ENCODE results near the gene DST.

DNA sequence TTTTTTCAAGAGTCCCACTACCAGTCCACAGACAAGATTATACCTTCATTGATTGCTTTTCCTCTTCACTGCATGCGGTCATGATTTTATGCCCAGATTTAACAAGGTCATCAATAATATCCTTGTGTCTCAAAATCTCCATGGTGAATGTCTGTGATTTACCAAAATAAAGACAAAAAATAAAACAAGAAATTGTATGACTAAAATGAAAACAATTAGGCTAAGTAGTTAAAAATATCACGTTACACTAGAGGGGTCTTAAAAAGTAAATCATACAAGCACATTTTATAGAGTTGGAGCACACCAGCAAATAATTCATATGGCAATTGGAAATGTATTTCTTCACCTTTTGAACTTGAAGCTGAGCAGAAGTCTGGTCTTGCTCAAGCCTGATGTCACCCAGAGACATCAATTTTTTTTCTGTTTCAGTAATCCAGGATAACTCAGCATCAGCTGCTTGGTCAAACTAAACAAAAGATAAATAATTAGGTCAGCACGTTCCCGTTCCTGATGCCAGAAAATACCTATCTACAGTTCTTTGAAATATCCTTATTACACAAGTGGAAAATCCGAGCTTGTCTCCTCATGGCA lies 125.4 kb downstream of the DST start:
- no peak for TF ChIP-seq CTCF (IDR thresholded peaks at IDR 0.05)
- no peak for TF ChIP-seq POLR2A (IDR thresholded peaks at IDR 0.05)

Data from heart left ventricle (tissue), 13 donors.